HUES6 (cell line): ENCODE measurements around the gene SRGAP1.

Experiments
- H3K27ac ChIP-seq: 2 replicates; pipeline ENCODE4 v1.7.0; 2013; ENCODE audit warnings: low read depth, mild to moderate bottlenecking, low read length, inconsistent platforms
- H3K27me3 ChIP-seq: 2 replicates; pipeline ENCODE4 v1.6.1; 2013; ENCODE audit warnings: low read length; ENCODE audit not compliant: control insufficient read depth, insufficient read depth
- H3K36me3 ChIP-seq: 2 replicates; pipeline ENCODE4 v1.6.1; 2013; ENCODE audit warnings: low read length; ENCODE audit not compliant: control insufficient read depth, insufficient read depth
- H3K4me1 ChIP-seq: 2 replicates; pipeline ENCODE4 v1.6.1; 2013; ENCODE audit warnings: low read length; ENCODE audit not compliant: control insufficient read depth, insufficient read depth
- H3K4me3 ChIP-seq: 2 replicates; pipeline ENCODE4 v1.5.1; 2013; ENCODE audit warnings: low read depth, low read length
- H3K9ac ChIP-seq: one replicate; pipeline ENCODE4 v1.6.1; 2013; ENCODE audit warnings: mild to moderate bottlenecking, low read length
- H3K9me3 ChIP-seq: 2 replicates; pipeline ENCODE4 v1.6.1; 2013; ENCODE audit warnings: low read depth, low read length; ENCODE audit not compliant: control insufficient read depth, insufficient read depth

The SRGAP1 gene

GRCh38 chr12:63909746-63910145 lies 65.2 kb downstream of the SRGAP1 start:
- H3K27me3 ChIP-seq: no peaks in the 10 kb centered on the region
- no peaks in the 10 kb centered on the region for H3K36me3 ChIP-seq
- H3K9me3 ChIP-seq: 0 out of 2 replicates have a peak, but pooled peaks cover 2% of the 10 kb centered on the region
- no peak overlapping the region for H3K9ac ChIP-seq
- no peak overlapping the region for H3K4me3 ChIP-seq
- H3K27ac ChIP-seq: no peak overlapping the region
- H3K4me1 ChIP-seq: no peaks in the 10 kb centered on the region

GRCh38 chr12:63911341-63911740 lies 66.8 kb downstream of the SRGAP1 start:
- peaks cover 11% of the 10 kb centered on the region; the same call in 1 of the 2 replicates for H3K4me1 ChIP-seq
- H3K27ac ChIP-seq: no peak overlapping the region
- H3K4me3 ChIP-seq: no peak overlapping the region
- no peaks in the 10 kb centered on the region for H3K36me3 ChIP-seq
- H3K9ac ChIP-seq: no peak overlapping the region
- H3K27me3 ChIP-seq: no peaks in the 10 kb centered on the region
- 0 out of 2 replicates have a peak, but pooled peaks cover 2% of the 10 kb centered on the region for H3K9me3 ChIP-seq

GRCh38 chr12:63912651-63913050 lies 68.2 kb downstream of the SRGAP1 start:
- Histone ChIP-seq H3K4me1 (peaks cover 12% of the 10 kb centered on the region), H3K9ac (no peak overlapping the region), H3K9me3 (no peaks in the 10 kb centered on the region), H3K36me3 (no peaks in the 10 kb centered on the region), H3K27ac (no peak overlapping the region), H3K27me3 (no peaks in the 10 kb centered on the region), H3K4me3 (no peak overlapping the region)

GRCh38 chr12:63913929-63914328 lies 69.4 kb downstream of the SRGAP1 start:
- Histone ChIP-seq H3K9ac (no peak overlapping the region), H3K27ac (no peak overlapping the region), H3K36me3 (no peaks in the 10 kb centered on the region), H3K9me3 (no peaks in the 10 kb centered on the region), H3K4me3 (no peak overlapping the region), H3K4me1 (peaks cover 24% of the 10 kb centered on the region), H3K27me3 (no peaks in the 10 kb centered on the region)

GRCh38 chr12:63915105-63915800 lies 70.8 kb downstream of the SRGAP1 start:
- Histone ChIP-seq H3K27me3 (no peaks in the 10 kb centered on the region), H3K4me1 (peaks cover 24% of the 10 kb centered on the region), H3K9me3 (no peaks in the 10 kb centered on the region), H3K4me3 (no peak overlapping the region), H3K27ac (no peak overlapping the region), H3K36me3 (no peaks in the 10 kb centered on the region), H3K9ac (no peak overlapping the region)

- Histone ChIP-seq H3K4me3 (no peak overlapping the region), H3K27me3 (no peaks in the 10 kb centered on the region), H3K27ac (no peak overlapping the region), H3K9ac (no peak overlapping the region), H3K4me1 (peaks cover 24% of the 10 kb centered on the region), H3K9me3 (no peaks in the 10 kb centered on the region), H3K36me3 (no peaks in the 10 kb centered on the region)
Observed at GRCh38 chr12:63916561-63917476, 72.3 kb downstream of the SRGAP1 start.

- Histone ChIP-seq H3K9ac (no peak overlapping the region), H3K4me1 (peaks cover 24% of the 10 kb centered on the region), H3K4me3 (no peak overlapping the region), H3K36me3 (no peaks in the 10 kb centered on the region), H3K27me3 (no peaks in the 10 kb centered on the region), H3K9me3 (no peaks in the 10 kb centered on the region), H3K27ac (no peak overlapping the region)
Observed at GRCh38 chr12:63917477-63917862, 73.0 kb downstream of the SRGAP1 start.

GRCh38 chr12:63917864-63918799 lies 73.6 kb downstream of the SRGAP1 start:
- Histone ChIP-seq H3K27ac (no peak overlapping the region), H3K27me3 (no peaks in the 10 kb centered on the region), H3K9me3 (no peaks in the 10 kb centered on the region), H3K36me3 (no peaks in the 10 kb centered on the region), H3K4me1 (peaks cover 24% of the 10 kb centered on the region), H3K9ac (no peak overlapping the region), H3K4me3 (no peak overlapping the region)

GRCh38 chr12:63918800-63919300 lies 74.3 kb downstream of the SRGAP1 start:
- Histone ChIP-seq H3K9ac (no peak overlapping the region), H3K4me3 (no peak overlapping the region), H3K27me3 (no peaks in the 10 kb centered on the region), H3K9me3 (no peaks in the 10 kb centered on the region), H3K4me1 (peaks cover 24% of the 10 kb centered on the region), H3K27ac (no peak overlapping the region), H3K36me3 (no peaks in the 10 kb centered on the region)

- H3K9ac ChIP-seq: no peak overlapping the region
- H3K4me1 ChIP-seq: peaks cover 24% of the 10 kb centered on the region
- no peak overlapping the region for H3K27ac ChIP-seq
- H3K9me3 ChIP-seq: no peaks in the 10 kb centered on the region
- H3K4me3 ChIP-seq: no peak overlapping the region
- no peaks in the 10 kb centered on the region for H3K36me3 ChIP-seq
- no peaks in the 10 kb centered on the region for H3K27me3 ChIP-seq
Observed at GRCh38 chr12:63919756-63920155, 75.3 kb downstream of the SRGAP1 start.
